SJSA1 (cell line): Measurements from ENCODE around the gene FAM184B. TPM values are rescaled to one million over a fixed set of nuclear protein-coding genes. Genes with fewer than 3 reads are reported as not detected.

Source experiments
- total RNA-seq: library from RNA; depleted of rRNA; stranded (reverse); fragments of >200 nt; shearing (Covaris generic); gene quantifications from 2 replicates; pipeline ENCODE4 v1.2.3, GENCODE V29; 2014; rRNA removed

Gene FAM184B
- total RNA-seq, 1 experiment from 2014 or later: not detected

Other genes starting within 250 kb of the FAM184B start
- gene LAP3, start 204.4 kb downstream of the FAM184B start, total RNA-seq: 56.0 and 61.1 TPM in 2 replicates
- 4.5 and 4.9 TPM in 2 replicates for gene MED28, start 167.0 kb downstream of the FAM184B start, total RNA-seq
- 18.9 and 26.3 TPM in 2 replicates for gene DCAF16, start 29.1 kb upstream of the FAM184B start, total RNA-seq
- 53.9 and 54.1 TPM in 2 replicates for gene NCAPG, start 29.4 kb upstream of the FAM184B start, total RNA-seq
- gene LCORL, start 240.1 kb upstream of the FAM184B start, total RNA-seq: 77.4 and 94.0 TPM in 2 replicates